Retinal pigment epithelial cell (primary cell): ENCODE results near the gene ERICH2.

Experiments
- DNase-seq: peaks from one replicate; pipeline ENCODE4 v3.0.0-alpha.2; 2010; ENCODE audit warnings: low read depth
- H3K4me3 ChIP-seq: 2 replicates; pipeline ENCODE4 v1.5.1; 2011; ENCODE audit warnings: mild to moderate bottlenecking, low read length, control low read depth, moderate library complexity
- TF ChIP-seq, protein P1 (sequence below): conservative IDR thresholded peaks from 2 replicates; pipeline ENCODE4 v1.5.1; 2011; ENCODE audit warnings: low read depth, low read length, control low read depth, inconsistent platforms

Gene ERICH2

DNA sequence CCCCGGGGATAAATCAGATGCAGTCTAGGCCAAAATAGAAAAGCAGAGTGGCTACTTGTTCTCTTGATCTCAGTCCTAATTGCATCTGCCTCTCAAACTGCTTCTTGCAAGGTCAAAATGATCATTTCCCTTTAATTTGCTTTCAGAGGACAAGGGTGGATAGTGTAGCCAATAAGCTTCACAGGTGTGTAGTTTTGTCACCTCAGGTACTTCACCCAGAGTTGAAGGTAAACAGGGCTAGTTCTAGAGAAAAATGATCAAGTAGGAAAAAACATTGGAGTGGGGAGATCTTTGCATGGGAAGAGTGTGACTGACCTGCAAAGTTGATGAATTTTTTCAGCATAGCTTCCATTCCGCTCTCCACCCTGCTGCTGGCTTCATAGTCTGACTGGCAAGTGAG is 8.7 kb downstream of the ERICH2 start:
- no peak overlapping the region for H3K4me3 ChIP-seq
- TF ChIP-seq, protein P1, sequence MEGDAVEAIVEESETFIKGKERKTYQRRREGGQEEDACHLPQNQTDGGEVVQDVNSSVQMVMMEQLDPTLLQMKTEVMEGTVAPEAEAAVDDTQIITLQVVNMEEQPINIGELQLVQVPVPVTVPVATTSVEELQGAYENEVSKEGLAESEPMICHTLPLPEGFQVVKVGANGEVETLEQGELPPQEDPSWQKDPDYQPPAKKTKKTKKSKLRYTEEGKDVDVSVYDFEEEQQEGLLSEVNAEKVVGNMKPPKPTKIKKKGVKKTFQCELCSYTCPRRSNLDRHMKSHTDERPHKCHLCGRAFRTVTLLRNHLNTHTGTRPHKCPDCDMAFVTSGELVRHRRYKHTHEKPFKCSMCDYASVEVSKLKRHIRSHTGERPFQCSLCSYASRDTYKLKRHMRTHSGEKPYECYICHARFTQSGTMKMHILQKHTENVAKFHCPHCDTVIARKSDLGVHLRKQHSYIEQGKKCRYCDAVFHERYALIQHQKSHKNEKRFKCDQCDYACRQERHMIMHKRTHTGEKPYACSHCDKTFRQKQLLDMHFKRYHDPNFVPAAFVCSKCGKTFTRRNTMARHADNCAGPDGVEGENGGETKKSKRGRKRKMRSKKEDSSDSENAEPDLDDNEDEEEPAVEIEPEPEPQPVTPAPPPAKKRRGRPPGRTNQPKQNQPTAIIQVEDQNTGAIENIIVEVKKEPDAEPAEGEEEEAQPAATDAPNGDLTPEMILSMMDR, result no peak
- no peak for DNase-seq

DNA sequence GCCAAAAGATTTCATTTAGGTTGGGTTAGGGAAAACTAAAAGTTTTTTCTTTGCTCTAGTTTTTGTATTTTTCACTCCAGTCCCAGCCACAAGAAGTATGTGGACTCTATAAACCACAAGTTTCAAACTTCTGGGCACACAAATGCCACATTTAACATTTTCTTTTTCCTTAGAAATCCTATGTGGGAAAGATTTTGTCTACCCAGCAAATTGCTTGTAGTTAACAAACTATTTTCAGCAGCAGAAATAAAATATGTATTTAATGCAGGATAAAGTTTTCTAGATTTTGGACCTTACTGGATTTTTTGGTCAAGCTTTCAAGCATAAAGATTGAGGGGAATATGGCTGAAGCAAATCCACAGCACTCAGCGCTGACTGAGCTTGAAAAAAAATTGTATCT is 9.1 kb downstream of the ERICH2 start:
- TF ChIP-seq, protein P1, result no peak
- no peak for DNase-seq
- H3K4me3 ChIP-seq, result no peak overlapping the region

DNA sequence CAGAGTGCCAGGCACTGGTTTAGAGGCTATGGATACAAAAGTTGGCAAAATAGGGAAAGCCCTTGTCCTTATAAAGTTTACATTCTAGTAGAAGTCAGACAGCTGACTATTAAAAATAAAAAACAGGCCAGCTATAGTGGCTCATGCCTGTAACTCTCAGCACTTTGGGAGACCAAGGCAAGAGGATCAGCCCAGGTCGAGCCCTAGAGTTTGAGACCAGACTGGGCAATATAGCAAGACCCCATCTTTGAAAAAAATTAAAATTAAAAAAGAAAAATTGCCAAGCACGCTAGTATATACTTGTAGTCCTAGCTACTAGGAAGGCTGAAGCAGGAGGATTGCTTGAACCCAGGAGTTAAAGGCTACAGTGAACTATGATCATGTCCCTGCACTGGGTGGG is 12.5 kb downstream of the ERICH2 start:
- DNase-seq, result no peak
- no peak overlapping the region for H3K4me3 ChIP-seq
- TF ChIP-seq, protein P1, result no peak

DNA sequence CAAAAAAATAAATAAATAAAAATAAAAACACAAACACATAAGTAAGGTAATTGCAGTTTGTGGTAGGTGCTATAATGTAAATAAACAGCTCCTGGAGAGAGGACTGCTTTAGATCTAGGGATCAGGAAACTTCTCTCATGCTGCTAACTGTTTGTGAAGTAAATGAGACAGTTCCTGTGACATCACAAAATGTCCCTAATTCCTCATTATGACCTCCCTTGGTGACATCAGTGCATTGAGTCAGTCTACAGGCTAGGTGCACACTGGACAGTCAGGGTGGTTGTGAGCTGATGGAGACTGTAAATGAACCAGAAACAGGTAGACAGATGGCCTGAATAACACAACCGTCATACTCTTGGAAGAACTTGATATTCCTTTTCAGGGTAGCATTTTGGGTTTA is 13.4 kb downstream of the ERICH2 start:
- no peak for DNase-seq
- TF ChIP-seq, protein P1, result no peak
- H3K4me3 ChIP-seq, result no peak overlapping the region

DNA sequence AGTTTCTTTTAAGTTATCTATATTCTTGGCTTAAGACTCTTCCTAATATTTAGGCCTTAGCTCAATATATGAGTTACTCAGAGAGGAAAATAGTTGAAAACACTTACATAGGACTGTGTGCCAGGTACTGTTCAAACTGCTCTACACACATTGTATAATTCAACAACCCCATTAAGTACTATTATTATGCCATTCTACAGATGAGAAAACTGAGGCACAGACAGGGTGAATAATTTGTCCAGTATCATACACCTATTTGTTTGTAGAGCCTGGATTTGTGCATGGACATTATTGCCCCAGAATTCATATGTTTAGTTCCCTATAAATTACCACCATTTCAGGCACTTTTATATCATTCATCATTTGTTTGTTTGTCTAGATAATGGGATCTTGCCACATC is 28.8 kb downstream of the ERICH2 start:
- no peak for DNase-seq
- no peak overlapping the region for H3K4me3 ChIP-seq
- TF ChIP-seq, protein P1, result no peak

DNA sequence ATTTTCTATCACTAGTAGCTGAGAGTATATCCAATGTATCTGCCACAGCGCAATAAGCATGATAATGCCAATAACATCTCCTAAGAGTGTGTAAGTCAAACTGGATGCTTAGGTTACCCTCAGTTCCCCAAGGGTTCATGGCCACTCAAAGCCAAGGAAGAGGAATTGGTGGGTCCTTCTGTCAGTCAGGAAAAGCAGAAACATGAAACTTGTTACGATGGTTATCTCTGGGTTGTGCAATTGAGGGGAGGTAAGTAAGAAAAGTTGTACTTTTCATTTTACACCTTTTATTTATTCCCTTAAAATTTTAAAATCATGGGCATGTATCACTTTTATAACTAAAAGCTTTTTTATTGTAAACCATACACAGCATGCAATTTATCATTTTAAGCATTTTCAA is 36.4 kb downstream of the ERICH2 start:
- no peak for DNase-seq
- TF ChIP-seq, protein P1, result no peak
- no peak overlapping the region for H3K4me3 ChIP-seq

DNA sequence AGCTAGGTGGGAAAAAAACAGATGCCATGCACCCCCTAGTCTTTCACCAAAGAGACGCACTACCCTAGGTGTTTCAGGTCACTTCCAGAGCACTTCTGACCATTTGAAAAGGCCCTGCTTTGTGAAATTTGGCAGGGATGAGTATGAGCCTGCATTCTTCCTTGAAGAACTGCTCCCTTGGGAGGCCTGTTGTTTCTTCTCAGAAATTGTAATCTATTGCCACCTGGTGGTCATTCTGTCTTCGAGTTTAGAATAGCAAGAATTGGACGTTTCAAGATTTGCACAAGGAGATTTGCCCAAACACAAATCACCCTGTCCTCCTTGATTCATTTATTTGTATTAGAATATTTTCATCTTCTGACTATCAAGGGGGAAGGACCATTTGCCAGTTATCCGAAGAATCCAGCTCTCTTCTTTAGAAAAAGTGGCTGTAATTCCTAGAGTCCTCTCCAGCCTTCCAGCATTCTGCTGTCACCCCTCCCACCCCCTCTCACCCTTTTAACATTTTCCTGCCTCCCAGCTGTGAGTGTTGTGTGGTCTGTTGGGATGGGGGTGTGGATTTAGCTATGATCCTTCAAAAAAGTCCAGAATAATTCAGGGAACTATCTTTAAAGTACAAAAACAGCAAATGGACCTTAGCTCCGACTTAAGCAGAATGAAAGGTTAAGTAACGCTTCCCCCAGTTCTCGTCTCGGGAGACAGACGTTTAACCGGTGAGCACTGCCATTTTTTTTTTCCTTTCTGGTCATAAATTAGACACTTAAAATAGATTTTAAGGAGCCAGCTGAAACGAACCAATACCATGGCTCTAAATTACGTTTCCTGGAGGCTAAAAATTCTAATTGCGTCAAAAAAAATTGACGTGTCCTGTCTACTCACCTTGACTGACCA is 42.8 kb downstream of the ERICH2 start:
- TF ChIP-seq, protein P1, result peak; percentile 67
- DNase-seq, result no peak
- H3K4me3 ChIP-seq, result no peak overlapping the region
